ENCODE results near the gene GPR87. TPM values are rescaled to one million over a fixed set of nuclear protein-coding genes. Genes with fewer than 3 reads are reported as not detected.

Gene GPR87
- total and polyA plus RNA-seq, 9 of the 15 experiments (the other 6 are each of a cell fraction or from before 2014, with no cell fraction given), result not detected

DNA sequence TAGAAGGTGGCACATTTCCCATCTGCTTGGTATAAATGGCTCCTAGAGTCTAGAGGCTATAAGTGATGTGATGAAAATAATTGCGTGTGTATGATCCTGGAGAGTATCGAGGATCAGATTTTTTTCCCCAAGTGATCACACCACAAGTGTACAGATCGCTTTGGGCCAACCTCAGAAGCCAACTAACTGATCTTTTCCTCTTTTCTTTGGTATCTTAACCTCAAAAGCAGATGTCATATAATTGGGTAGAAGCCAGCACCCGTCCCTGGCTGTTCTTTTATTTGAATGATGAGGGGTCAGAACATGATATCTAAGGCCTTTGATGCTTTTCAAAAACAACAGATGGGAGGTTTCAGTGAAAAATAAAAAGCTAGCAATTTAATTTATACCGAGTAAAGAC, 41.5 kb downstream of the GPR87 start:
- FAIRE-seq (no peak), ATAC-seq (no peak), DNase-seq (ENCODE audit: extremely low read depth in 1 of 4, low spot score in 3 of 4) (no peak)
- H3K4me3 ChIP-seq, result no peak overlapping the region
- H3K79me2 ChIP-seq (ENCODE audit: control insufficient read depth, insufficient read depth, low read length), result no peaks in the 10 kb centered on the region
- ChIA-PET POLR2A (no interaction called here), CTCF (ENCODE audit: low intra/inter-chr PET ratio) (no interaction called here)
- no peak overlapping the region for H3K4me2 ChIP-seq (ENCODE audit: insufficient read depth, low read length)
- H4K20me1 ChIP-seq (replicated peaks; ENCODE audit: control insufficient read depth, insufficient read depth, low read length), result no peaks in the 10 kb centered on the region
- H3K9ac ChIP-seq (ENCODE audit: insufficient read depth in 1 of 2, low read depth in 2 of 2, low read length in 2 of 2), result no peak overlapping the region
- no peak overlapping the region for H3K27ac ChIP-seq (ENCODE audit: extremely low read depth, low read depth, low read length)
- H3K36me3 ChIP-seq (ENCODE audit: control insufficient read depth, insufficient read depth, low read length), result no peaks in the 10 kb centered on the region
- 0 out of 5 replicates have a peak, but pooled peaks cover 0 to 5% of the 10 kb centered on the region in 2 experiments for H3K27me3 ChIP-seq (ENCODE audit: control insufficient read depth in 2 of 2, insufficient read depth in 2 of 2, low read length in 2 of 2)
- in situ Hi-C loops (cut with MboI) (no loop called here), intact Hi-C loops (cut with micrococcal nuclease) (no loop called here)
- no peaks in the 10 kb centered on the region for H3K9me1 ChIP-seq (ENCODE audit: control insufficient read depth, insufficient read depth, low read length)
- WGBS (ENCODE audit: insufficient coverage, low coverage, missing lambda C conversion rate), result 0% methylated on average over 5 of the region's 5 CpGs
- no peaks in the 10 kb centered on the region for H3K4me1 ChIP-seq (replicated peaks in 1 of 2; ENCODE audit: control insufficient read depth in 2 of 2, insufficient read depth in 2 of 2, low read length in 2 of 2)
- no peaks in the 10 kb centered on the region for H3K9me3 ChIP-seq (replicated peaks; ENCODE audit: control insufficient read depth, insufficient read depth, low read depth, low read length)
- no TSS peak for BruUV-seq (replicated peaks)
- no peak overlapping the region for H2AFZ ChIP-seq (ENCODE audit: low read depth, low read length)
- TF ChIP-seq, protein P1, sequence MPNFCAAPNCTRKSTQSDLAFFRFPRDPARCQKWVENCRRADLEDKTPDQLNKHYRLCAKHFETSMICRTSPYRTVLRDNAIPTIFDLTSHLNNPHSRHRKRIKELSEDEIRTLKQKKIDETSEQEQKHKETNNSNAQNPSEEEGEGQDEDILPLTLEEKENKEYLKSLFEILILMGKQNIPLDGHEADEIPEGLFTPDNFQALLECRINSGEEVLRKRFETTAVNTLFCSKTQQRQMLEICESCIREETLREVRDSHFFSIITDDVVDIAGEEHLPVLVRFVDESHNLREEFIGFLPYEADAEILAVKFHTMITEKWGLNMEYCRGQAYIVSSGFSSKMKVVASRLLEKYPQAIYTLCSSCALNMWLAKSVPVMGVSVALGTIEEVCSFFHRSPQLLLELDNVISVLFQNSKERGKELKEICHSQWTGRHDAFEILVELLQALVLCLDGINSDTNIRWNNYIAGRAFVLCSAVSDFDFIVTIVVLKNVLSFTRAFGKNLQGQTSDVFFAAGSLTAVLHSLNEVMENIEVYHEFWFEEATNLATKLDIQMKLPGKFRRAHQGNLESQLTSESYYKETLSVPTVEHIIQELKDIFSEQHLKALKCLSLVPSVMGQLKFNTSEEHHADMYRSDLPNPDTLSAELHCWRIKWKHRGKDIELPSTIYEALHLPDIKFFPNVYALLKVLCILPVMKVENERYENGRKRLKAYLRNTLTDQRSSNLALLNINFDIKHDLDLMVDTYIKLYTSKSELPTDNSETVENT (CRISPR knock-in tag; IDR thresholded peaks at IDR 0.05), result no peak
- no peak for TF ChIP-seq MTA3 (IDR thresholded peaks at IDR 0.05; ENCODE audit: borderline replicate concordance)
- TF ChIP-seq, protein P2, sequence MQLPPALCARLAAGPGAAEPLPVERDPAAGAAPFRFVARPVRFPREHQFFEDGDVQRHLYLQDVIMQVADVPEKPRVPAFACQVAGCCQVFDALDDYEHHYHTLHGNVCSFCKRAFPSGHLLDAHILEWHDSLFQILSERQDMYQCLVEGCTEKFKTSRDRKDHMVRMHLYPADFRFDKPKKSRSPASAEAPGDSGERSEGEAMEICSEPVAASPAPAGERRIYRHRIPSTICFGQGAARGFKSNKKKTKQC (CRISPR knock-in tag; IDR thresholded peaks at IDR 0.05), result no peak
- no peak for TF ChIP-seq PHTF2 (CRISPR knock-in tag; IDR thresholded peaks at IDR 0.05)
- TF ChIP-seq TRIM28 (IDR thresholded peaks at IDR 0.05), result no peak

Data from K562 (cell line).